NCI-H345 treated with DMSO at 0.1 percent for 48 hours (cell line): ENCODE measurements around the gene FSCN2.

Experiments
- DNase-seq: peaks from one replicate; lab custom pipeline; 2025; ENCODE audit not compliant: unreplicated experiment; lab: John Stamatoyannopoulos, UW

Gene FSCN2

DNA sequence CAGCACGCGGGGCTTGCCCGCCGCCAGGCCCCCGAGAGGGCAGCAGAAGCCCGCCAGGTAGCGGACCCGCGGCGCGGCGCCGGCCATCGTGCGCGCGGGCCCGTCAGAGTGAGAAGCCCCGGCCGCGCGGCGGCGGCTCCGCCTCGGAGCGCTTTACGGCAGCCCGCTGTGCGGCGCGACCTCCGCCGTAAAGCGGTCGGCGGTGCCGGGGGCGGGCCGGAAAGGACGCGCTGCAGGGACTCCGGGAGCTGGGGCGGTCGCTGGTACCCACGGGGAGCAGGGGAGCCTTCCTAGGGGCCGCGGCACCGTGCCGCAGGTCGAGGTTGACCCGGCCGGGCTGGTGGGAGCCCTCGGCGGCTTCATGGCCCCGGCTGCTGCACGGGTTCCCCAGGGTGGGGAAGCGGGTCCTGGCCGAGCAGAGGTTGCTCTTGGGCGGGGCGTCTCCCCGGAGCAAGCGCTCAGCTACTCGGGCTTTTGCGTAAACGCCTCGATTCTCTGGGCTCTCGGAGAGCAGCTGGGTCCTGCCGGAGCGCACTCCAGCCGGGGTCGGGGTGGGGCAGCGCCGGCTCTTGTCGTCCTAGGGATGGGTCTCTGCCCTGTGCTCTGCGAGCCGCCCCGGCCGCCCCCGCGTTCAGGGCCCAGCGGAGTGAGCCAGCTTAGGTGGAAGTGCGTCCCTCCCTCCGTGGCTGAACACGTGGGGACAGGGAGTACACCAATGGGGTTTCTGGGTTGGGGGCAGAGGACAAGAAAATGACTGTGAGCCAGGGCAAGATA lies 24.3 kb downstream of the FSCN2 start, which contains the start of gene FAAP100:
FAAP100 (minus strand) TSS at position 110 of the 774 bp plus-strand sequence; CDS start at position 87, 23 bp downstream.
- peak; percentile 76 for DNase-seq

DNA sequence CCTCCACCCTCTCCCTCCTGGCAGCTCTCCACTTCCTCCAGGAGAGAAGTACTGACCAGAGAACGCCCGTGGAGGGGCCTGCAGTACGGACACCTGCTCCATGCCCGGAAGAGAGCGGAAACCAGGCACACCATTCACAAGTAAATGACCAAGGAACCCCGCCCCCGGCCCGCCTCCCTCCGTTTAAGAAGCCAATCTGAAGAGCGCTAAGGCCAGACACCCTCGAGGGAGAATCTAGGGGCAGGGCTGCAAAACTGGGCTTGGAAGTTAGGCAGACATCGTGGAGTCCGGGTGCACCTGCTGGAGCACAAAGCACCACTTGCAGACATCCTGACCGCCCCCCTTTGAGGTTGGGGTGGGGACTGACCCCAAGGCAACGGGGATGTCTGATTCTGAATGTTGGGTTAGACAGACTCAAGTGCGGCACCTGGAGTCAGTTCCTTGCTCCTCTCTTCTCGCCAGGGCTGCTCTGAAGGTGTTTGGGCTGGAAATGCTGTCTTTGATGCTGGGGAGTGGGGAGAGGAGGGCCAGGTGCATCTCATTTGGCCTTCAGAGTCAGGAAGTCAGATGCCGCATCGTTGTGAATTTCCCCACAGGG lies 24.9 kb downstream of the FSCN2 start:
- peak; percentile 88 for DNase-seq

DNA sequence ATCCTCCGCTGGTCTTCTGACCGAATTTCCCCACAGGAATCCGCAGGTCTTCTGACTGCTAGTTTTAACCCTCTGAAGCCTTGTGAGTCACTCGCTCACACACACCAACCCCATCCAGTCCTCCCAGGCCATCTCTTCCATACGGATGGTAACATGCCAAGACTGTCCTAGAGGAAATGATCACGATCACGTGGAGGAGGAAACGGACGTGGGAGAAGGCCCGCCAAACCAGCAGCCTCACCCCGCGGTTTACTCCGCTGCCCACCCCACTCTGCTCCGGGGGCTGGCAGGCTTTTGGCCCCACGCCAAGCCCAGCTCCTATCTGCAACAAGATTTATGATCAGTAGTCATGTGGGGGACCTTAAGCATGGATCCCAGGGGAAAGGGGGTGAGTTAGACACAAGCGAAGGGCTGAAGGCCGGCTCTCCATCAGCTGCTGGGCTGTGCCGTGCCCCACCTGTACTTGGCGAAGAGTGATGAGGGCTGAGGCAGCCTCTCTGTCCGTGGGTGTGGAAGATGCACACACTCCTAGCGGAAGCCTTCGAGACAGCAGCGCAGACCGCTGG lies 25.5 kb downstream of the FSCN2 start:
- no peak for DNase-seq

- no peak for DNase-seq
Observed at GRCh38 chr17:81556175-81556691, 28.1 kb downstream of the FSCN2 start.

DNA sequence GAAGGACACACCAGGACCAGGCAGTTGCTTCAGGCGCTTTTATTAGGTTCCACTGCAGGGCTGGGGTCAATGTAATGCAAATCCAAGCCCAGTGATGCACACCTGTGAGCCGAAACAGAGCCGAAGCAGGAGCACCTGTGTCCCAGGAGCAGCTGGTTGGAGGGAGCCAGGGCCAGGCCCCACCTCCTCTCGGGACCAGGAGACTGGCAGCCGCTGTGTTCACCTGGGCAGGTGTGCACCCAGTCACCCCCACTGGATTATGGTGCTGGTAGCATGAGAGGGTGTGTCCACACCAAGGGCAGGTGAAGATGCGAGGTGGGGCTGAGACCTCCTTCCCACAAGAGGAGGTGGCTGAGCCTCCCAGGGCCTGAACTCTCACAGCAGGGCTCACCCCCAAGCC lies 28.7 kb downstream of the FSCN2 start:
- DNase-seq, result no peak

DNA sequence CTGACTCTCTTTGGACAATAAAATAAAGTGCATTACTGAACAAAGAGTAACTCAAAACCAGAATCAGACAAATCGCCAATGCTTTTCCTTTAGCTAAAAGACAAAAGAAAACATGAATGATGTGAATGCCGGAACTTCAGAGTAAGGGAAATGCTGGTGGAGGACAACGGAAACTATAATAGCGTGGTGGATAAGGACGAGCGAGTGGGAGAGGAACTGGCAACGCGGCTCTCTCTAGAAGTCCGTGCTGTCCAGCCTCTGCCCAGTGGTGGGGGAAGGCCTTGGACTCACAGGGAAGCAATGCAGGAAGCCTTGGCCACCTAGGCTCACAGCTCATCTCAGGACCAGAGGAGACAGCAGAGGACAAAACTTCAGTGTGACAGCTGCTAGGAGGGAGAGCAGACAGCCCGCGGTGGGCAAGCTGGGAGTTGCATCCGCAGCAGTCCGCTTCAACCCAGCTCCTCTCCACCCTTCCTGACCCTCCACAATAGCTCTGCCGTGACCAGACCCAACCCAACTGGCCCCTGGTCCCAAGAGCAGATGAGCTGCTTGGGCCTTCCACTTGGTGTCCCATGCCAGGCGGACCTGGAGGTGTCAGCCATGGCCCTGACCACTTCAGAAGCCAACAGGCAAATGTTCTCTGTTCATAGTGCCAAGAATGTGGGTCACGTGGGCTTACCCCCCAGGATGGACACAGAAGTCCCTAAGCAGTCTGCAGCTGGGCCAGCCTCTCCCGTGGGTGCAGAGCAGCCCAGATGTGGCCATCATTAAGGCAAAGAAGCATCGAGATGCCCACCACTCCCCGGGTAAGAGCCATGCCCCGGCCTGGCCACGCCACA lies 29.3 kb downstream of the FSCN2 start:
- no peak for DNase-seq

GRCh38 chr17:81558115-81558468 lies 29.9 kb downstream of the FSCN2 start:
- DNase-seq, result no peak

DNA sequence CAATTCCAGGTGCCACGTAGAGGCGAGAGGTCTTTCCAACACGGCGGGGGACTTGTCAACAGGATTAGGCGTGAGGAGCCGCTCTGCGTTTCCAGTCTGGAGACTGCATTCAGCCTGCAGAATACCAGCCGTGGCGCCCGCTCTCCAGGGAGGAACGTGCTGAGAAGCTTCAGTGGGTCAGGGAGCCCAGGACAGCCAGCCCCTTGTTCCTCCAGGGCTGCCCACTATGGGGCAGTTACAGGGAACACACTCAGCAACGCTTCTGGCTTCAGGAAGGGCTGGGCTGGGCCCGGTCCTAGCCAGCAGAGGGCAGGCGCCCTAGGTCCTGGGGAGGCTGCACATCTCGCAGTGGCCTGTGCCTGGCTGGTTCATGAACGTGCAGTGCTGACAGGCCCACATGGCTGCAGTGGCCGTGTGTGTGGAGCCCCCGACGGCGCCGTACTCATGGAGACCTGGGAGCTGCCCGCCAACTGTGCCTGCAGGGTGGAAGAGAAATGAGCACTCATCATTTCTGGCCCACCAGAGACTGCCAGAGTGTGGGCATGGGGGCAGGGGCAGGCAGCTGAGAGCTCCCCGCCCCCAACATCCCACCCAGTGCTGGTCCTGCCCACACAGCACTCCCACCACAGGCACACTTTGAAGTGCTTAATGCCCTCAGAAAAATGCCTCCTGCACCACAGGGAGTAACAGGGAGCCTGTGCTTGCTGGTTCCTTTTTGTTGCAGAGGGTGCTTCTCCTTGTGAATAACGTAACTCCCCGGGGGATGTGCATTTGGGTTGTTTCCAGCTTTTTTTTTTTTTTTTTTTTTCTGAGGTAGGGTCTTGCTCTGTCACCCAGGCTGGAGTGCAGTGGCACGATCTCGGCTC lies 31.0 kb downstream of the FSCN2 start:
- DNase-seq, result no peak

- DNase-seq, result no peak
Observed at GRCh38 chr17:81561494-81561885, 33.3 kb downstream of the FSCN2 start.

- DNase-seq, result no peak
Observed at GRCh38 chr17:81563861-81564586, 35.8 kb downstream of the FSCN2 start.

- DNase-seq, result no peak
Observed at GRCh38 chr17:81564778-81565177, 36.6 kb downstream of the FSCN2 start.

- no peak for DNase-seq
Observed at GRCh38 chr17:81565231-81565630, 37.1 kb downstream of the FSCN2 start.

DNA sequence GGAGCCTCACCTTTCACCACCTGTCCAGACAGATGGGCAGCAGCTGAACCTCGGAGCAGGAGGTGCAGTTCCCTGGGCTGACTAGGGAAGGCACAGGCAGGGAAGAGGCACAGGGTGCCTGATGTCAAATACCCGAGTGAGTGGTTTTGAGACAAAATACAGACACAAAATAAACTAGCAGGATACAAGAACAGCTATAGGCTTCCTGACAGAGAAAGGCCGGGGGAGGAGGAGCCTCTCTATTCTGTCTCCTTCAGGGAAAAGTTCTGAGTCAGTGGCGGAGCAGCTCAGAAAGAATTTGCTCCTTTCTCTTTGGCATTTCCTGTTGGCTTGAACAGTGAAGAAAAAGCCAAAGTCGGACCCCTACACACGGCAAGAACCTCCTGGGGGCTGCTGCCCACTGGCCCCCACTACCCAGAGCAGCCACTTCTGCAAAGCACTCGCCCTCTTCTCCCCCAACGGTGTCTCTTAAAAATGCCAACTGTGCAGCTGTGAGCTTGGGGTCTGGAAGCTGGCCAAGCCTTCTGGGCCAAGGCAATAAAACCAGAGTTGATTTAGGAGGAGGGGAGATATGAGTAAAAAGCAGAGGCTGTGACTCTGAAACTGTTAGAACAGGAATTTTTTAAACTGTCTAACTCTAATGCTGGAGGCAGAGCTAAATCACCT lies 38.4 kb downstream of the FSCN2 start:
- DNase-seq, result peak; percentile 12

DNA sequence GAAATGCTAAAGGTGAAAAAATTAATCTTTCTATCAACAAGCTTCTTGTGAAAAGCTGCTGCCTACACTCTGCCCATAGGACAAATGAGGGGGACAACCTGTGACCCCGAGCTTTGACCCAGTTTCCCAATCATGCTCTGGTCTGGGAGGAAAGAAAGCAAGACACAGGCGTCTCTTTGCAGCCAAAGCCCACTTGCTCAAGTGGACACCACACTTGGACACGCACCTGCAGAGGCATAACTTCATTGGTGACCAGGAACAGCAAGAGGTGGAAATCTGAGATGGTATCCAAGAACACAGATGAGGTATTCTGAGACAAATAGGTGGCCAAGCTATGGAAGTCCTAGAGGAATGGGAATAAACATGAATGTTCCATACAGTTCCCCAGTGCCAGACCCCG lies 39.0 kb downstream of the FSCN2 start:
- no peak for DNase-seq

DNA sequence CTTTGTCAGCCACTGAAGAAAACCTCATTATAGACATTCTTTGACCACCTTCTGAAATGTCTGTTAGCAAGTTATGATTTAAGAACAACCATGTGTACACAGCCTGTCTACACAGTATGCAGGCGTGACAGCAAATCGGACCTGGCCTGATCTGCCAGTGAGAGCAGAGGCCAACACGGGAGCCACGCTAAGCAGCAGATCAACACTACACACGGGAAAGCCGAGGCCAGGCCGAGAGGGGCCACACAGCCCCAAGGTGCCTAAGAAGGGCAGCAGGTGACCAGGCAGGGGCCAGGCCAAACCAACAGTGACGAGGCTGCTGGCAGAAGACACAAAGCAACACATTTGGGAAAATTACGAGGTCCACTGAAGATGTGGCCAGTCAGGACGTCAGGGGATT lies 40.2 kb downstream of the FSCN2 start:
- DNase-seq, result no peak

- DNase-seq, result no peak
Observed at GRCh38 chr17:81569986-81570514, 41.9 kb downstream of the FSCN2 start.

GRCh38 chr17:81570964-81571363 lies 42.8 kb downstream of the FSCN2 start:
- DNase-seq, result no peak

DNA sequence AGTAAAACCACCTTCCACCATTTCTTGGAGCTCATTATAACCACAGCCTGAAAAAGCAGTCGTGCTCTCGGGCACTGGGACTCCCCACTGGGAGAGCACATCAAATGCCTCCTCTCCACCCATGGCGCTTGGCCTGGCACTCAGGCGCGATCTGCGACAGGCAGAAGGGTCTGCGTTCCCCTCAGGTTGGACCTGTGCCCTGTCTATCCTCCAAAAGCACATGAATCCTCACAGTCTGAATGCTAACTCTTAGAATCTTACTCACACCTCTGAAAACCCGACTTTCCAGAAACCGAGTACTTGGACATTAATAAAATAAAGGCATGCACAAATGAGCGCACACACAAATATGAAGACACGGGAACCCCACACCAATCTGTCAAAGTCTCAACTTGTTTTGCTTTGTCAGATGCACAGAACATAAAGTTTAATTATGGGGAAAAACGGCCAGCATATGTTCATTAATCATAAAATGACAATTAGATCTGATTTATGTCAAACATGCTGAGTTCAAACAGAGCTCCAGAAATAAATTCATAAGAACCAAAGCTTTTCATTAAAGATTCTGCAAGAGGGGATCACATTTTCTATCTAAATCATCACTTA lies 44.5 kb downstream of the FSCN2 start:
- DNase-seq, result no peak
